ENCODE results near the gene PNPLA7.
"Not testable (repeated sequence)": the region's sequence is repeated elsewhere in the genome, so short reads cannot be mapped to it uniquely, and the experiment has no call there.

The PNPLA7 gene

GRCh38 chr9:137575716-137576411, 25.7 kb upstream of the PNPLA7 start:
- H3K4me1 ChIP-seq (ENCODE audit: control extremely low read depth in 1 of 4, control insufficient read depth in 4 of 4, insufficient read depth in 4 of 4, low read length in 3 of 4) = peaks cover 4 to 25% (median 15%) of the 10 kb centered on the region in 4 experiments
- CTCF ChIA-PET = interaction anchor here (0.6 to 1.1 kb wide), 2 partner anchors 13 to 16 kb away, joined by 3 read pairs; no protein-coding TSS in a partner anchor
- H3K27me3 ChIP-seq (replicated peaks in 2 of 5; ENCODE audit: control insufficient read depth in 4 of 5, insufficient read depth in 5 of 5, low read length in 4 of 5) = no peaks in the 10 kb centered on the region
- H3K9me3 ChIP-seq (ENCODE audit: control extremely low read depth in 1 of 5, control insufficient read depth in 4 of 5, insufficient read depth in 2 of 5, low read depth in 1 of 5, low read length in 4 of 5) = no peaks in the 10 kb centered on the region
- H3K27ac ChIP-seq (ENCODE audit: insufficient read depth in 1 of 2, low read depth in 1 of 2, low read length in 2 of 2, poor library complexity in 1 of 2, severe bottlenecking in 2 of 2) = no peak overlapping the region
- 92% methylated on average over 10 of the region's 12 CpGs for WGBS (ENCODE audit: insufficient coverage)
- POLR2A ChIA-PET = interaction anchor here (0.7 kb wide), 1 partner anchor 18 kb away, joined by 4 read pairs; no protein-coding TSS in a partner anchor
- no peak overlapping the region for H3K4me3 ChIP-seq (ENCODE audit: control insufficient read depth in 1 of 7, extremely low read depth in 1 of 7, insufficient read depth in 4 of 7, low read depth in 2 of 7, low read length in 6 of 7)
- peaks cover 4 to 49% (median 33%) of the 10 kb centered on the region in 4 experiments for H3K36me3 ChIP-seq (ENCODE audit: control insufficient read depth in 4 of 4, insufficient read depth in 4 of 4, low read length in 3 of 4)
- DNase-seq = no peak

- H3K9me3 ChIP-seq (ENCODE audit: control extremely low read depth in 1 of 5, control insufficient read depth in 4 of 5, insufficient read depth in 2 of 5, low read depth in 1 of 5, low read length in 4 of 5) = no peaks in the 10 kb centered on the region
- peaks cover 4 to 25% (median 15%) of the 10 kb centered on the region in 4 experiments for H3K4me1 ChIP-seq (ENCODE audit: control extremely low read depth in 1 of 4, control insufficient read depth in 4 of 4, insufficient read depth in 4 of 4, low read length in 3 of 4)
- H3K36me3 ChIP-seq (ENCODE audit: control insufficient read depth in 4 of 4, insufficient read depth in 4 of 4, low read length in 3 of 4) = peaks cover 4 to 50% (median 33%) of the 10 kb centered on the region in 4 experiments
- DNase-seq = no peak
- 93% methylated on average over 9 of the region's 9 CpGs for WGBS (ENCODE audit: insufficient coverage)
- POLR2A ChIA-PET = no interaction called here
- CTCF ChIA-PET = no interaction called here
- no peaks in the 10 kb centered on the region for H3K27me3 ChIP-seq (replicated peaks in 2 of 5; ENCODE audit: control insufficient read depth in 4 of 5, insufficient read depth in 5 of 5, low read length in 4 of 5)
- no peak overlapping the region for H3K27ac ChIP-seq (ENCODE audit: insufficient read depth in 1 of 2, low read depth in 1 of 2, low read length in 2 of 2, poor library complexity in 1 of 2, severe bottlenecking in 2 of 2)
- H3K4me3 ChIP-seq (ENCODE audit: control insufficient read depth in 1 of 7, extremely low read depth in 1 of 7, insufficient read depth in 4 of 7, low read depth in 2 of 7, low read length in 6 of 7) = no peak overlapping the region
These were observed 25.1 kb upstream of the PNPLA7 start for GRCh38 chr9:137575364-137575715.

- ChIA-PET CTCF (interaction anchor here (1.2 kb wide), 1 partner anchor 14 kb away, joined by 6 read pairs; no protein-coding TSS in a partner anchor), POLR2A (no interaction called here)
- H3K27me3 ChIP-seq (replicated peaks in 2 of 5; ENCODE audit: control insufficient read depth in 4 of 5, insufficient read depth in 5 of 5, low read length in 4 of 5) = no peaks in the 10 kb centered on the region
- no peaks in the 10 kb centered on the region for H3K9me3 ChIP-seq (ENCODE audit: control extremely low read depth in 1 of 5, control insufficient read depth in 4 of 5, insufficient read depth in 2 of 5, low read depth in 1 of 5, low read length in 4 of 5)
- H3K4me1 ChIP-seq (ENCODE audit: control extremely low read depth in 1 of 4, control insufficient read depth in 4 of 4, insufficient read depth in 4 of 4, low read length in 3 of 4) = peaks cover 4 to 23% (median 14%) of the 10 kb centered on the region in 4 experiments
- H3K4me3 ChIP-seq (ENCODE audit: control insufficient read depth in 1 of 7, extremely low read depth in 1 of 7, insufficient read depth in 4 of 7, low read depth in 2 of 7, low read length in 6 of 7) = no peak overlapping the region
- no peak overlapping the region for H3K27ac ChIP-seq (ENCODE audit: insufficient read depth in 1 of 2, low read depth in 1 of 2, low read length in 2 of 2, poor library complexity in 1 of 2, severe bottlenecking in 2 of 2)
- no peak for DNase-seq
- WGBS (ENCODE audit: insufficient coverage) = 98% methylated on average over 10 of the region's 10 CpGs
- peaks cover 4 to 49% (median 33%) of the 10 kb centered on the region in 4 experiments for H3K36me3 ChIP-seq (ENCODE audit: control insufficient read depth in 4 of 4, insufficient read depth in 4 of 4, low read length in 3 of 4)
These were observed 24.0 kb upstream of the PNPLA7 start for GRCh38 chr9:137574192-137574591.

GRCh38 chr9:137570566-137570965, 20.4 kb upstream of the PNPLA7 start:
- H3K27me3 ChIP-seq (replicated peaks in 2 of 5; ENCODE audit: control insufficient read depth in 4 of 5, insufficient read depth in 5 of 5, low read length in 4 of 5) = no peaks in the 10 kb centered on the region
- H3K36me3 ChIP-seq (ENCODE audit: control insufficient read depth in 4 of 4, insufficient read depth in 4 of 4, low read length in 3 of 4) = peaks cover 7 to 40% (median 26%) of the 10 kb centered on the region in 4 experiments
- WGBS (ENCODE audit: insufficient coverage) = 98% methylated on average over 3 of the region's 3 CpGs
- H3K9me3 ChIP-seq (ENCODE audit: control extremely low read depth in 1 of 5, control insufficient read depth in 4 of 5, insufficient read depth in 2 of 5, low read depth in 1 of 5, low read length in 4 of 5) = no peaks in the 10 kb centered on the region
- CTCF ChIA-PET = no interaction called here
- POLR2A ChIA-PET = no interaction called here
- H3K4me3 ChIP-seq (ENCODE audit: control insufficient read depth in 1 of 7, extremely low read depth in 1 of 7, insufficient read depth in 4 of 7, low read depth in 2 of 7, low read length in 6 of 7) = no peak overlapping the region
- DNase-seq = no peak
- no peaks in the 10 kb centered on the region for H3K4me1 ChIP-seq (ENCODE audit: control extremely low read depth in 1 of 4, control insufficient read depth in 4 of 4, insufficient read depth in 4 of 4, low read length in 3 of 4)
- no peak overlapping the region for H3K27ac ChIP-seq (ENCODE audit: insufficient read depth in 1 of 2, low read depth in 1 of 2, low read length in 2 of 2, poor library complexity in 1 of 2, severe bottlenecking in 2 of 2)

- Histone ChIP-seq H3K9me3 (ENCODE audit: control extremely low read depth in 1 of 5, control insufficient read depth in 4 of 5, insufficient read depth in 2 of 5, low read depth in 1 of 5, low read length in 4 of 5) (no peaks in the 10 kb centered on the region), H3K27ac (ENCODE audit: insufficient read depth in 1 of 2, low read depth in 1 of 2, low read length in 2 of 2, poor library complexity in 1 of 2, severe bottlenecking in 2 of 2) (no peak overlapping the region), H3K4me1 (ENCODE audit: control extremely low read depth in 1 of 4, control insufficient read depth in 4 of 4, insufficient read depth in 4 of 4, low read length in 3 of 4) (peaks cover 0 to 3% (median 0%) of the 10 kb centered on the region in 4 experiments), H3K4me3 (ENCODE audit: control insufficient read depth in 1 of 7, extremely low read depth in 1 of 7, insufficient read depth in 4 of 7, low read depth in 2 of 7, low read length in 6 of 7) (no peak overlapping the region), H3K36me3 (ENCODE audit: control insufficient read depth in 4 of 4, insufficient read depth in 4 of 4, low read length in 3 of 4) (peaks cover 8 to 34% (median 21%) of the 10 kb centered on the region in 4 experiments), H3K27me3 (replicated peaks in 2 of 5; ENCODE audit: control insufficient read depth in 4 of 5, insufficient read depth in 5 of 5, low read length in 4 of 5) (no peaks in the 10 kb centered on the region)
- ChIA-PET POLR2A (no interaction called here), CTCF (interaction anchor here (0.8 kb wide), 1 partner anchor 8 kb away, joined by 3 read pairs; no protein-coding TSS in a partner anchor)
- no peak for DNase-seq
- 96% methylated on average over 4 of the region's 5 CpGs for WGBS (ENCODE audit: insufficient coverage)
These were observed 19.5 kb upstream of the PNPLA7 start for GRCh38 chr9:137569609-137570203.

- CTCF ChIA-PET; H3K27ac ChIP-seq (ENCODE audit: insufficient read depth in 1 of 2, low read depth in 1 of 2, low read length in 2 of 2, poor library complexity in 1 of 2, severe bottlenecking in 2 of 2); DNase-seq; POLR2A ChIA-PET; H3K27me3 ChIP-seq (replicated peaks in 2 of 5; ENCODE audit: control insufficient read depth in 4 of 5, insufficient read depth in 5 of 5, low read length in 4 of 5); H3K9me3 ChIP-seq (ENCODE audit: control extremely low read depth in 1 of 5, control insufficient read depth in 4 of 5, insufficient read depth in 2 of 5, low read depth in 1 of 5, low read length in 4 of 5); H3K4me3 ChIP-seq (ENCODE audit: control insufficient read depth in 1 of 7, extremely low read depth in 1 of 7, insufficient read depth in 4 of 7, low read depth in 2 of 7, low read length in 6 of 7); H3K4me1 ChIP-seq (ENCODE audit: control extremely low read depth in 1 of 4, control insufficient read depth in 4 of 4, insufficient read depth in 4 of 4, low read length in 3 of 4): not testable (repeated sequence)
- 80% methylated on average over 5 of the region's 5 CpGs for WGBS (ENCODE audit: insufficient coverage)
- H3K36me3 ChIP-seq (ENCODE audit: control insufficient read depth in 4 of 4, insufficient read depth in 4 of 4, low read length in 3 of 4) = peaks cover 13 to 39% (median 26%) of the 10 kb centered on the region in 4 experiments
These were observed 18.2 kb upstream of the PNPLA7 start for GRCh38 chr9:137568445-137568844.

- Histone ChIP-seq H3K36me3 (ENCODE audit: control insufficient read depth in 4 of 4, insufficient read depth in 4 of 4, low read length in 3 of 4) (peaks cover 11 to 30% (median 24%) of the 10 kb centered on the region in 4 experiments), H3K27ac (ENCODE audit: insufficient read depth in 1 of 2, low read depth in 1 of 2, low read length in 2 of 2, poor library complexity in 1 of 2, severe bottlenecking in 2 of 2) (no peak overlapping the region), H3K27me3 (replicated peaks in 2 of 5; ENCODE audit: control insufficient read depth in 4 of 5, insufficient read depth in 5 of 5, low read length in 4 of 5) (no peaks in the 10 kb centered on the region), H3K4me3 (ENCODE audit: control insufficient read depth in 1 of 7, extremely low read depth in 1 of 7, insufficient read depth in 4 of 7, low read depth in 2 of 7, low read length in 6 of 7) (no peak overlapping the region), H3K9me3 (ENCODE audit: control extremely low read depth in 1 of 5, control insufficient read depth in 4 of 5, insufficient read depth in 2 of 5, low read depth in 1 of 5, low read length in 4 of 5) (no peaks in the 10 kb centered on the region), H3K4me1 (ENCODE audit: control extremely low read depth in 1 of 4, control insufficient read depth in 4 of 4, insufficient read depth in 4 of 4, low read length in 3 of 4) (peaks cover 0 to 4% (median 0%) of the 10 kb centered on the region in 4 experiments)
- no peak for DNase-seq
- WGBS (ENCODE audit: insufficient coverage) = 96% methylated on average over 14 of the region's 18 CpGs
- ChIA-PET POLR2A (no interaction called here), CTCF (no interaction called here)
These were observed 14.7 kb upstream of the PNPLA7 start for GRCh38 chr9:137564817-137565411.

Data from common myeloid progenitor, CD34-positive (primary cell).